GM13976 (cell line): Measurements from ENCODE around the gene LRRC8E.

Source experiments
- DNase-seq: peaks from one replicate; pipeline ENCODE4 v3.0.0; 2012; ENCODE audit warnings: low spot score
- in situ Hi-C: fragments of 300-500 bp; cut with MboI; formaldehyde crosslinking; loops from one replicate; pipeline ENCODE4 v1.12.0; 2022; ENCODE audit warnings: low sequenced_read_pairs, mixed read lengths, inconsistent platforms; ENCODE audit not compliant: unreplicated experiment
- TF ChIP-seq, protein P1 (sequence below): IDR thresholded peaks from 2 replicates; pipeline ENCODE4 v1.5.1; 2012; ENCODE audit warnings: borderline replicate concordance, mild to moderate bottlenecking; ENCODE audit not compliant: insufficient read depth; ENCODE audit errors: extremely low read depth, missing control alignments, control extremely low read depth

The LRRC8E gene

DNA sequence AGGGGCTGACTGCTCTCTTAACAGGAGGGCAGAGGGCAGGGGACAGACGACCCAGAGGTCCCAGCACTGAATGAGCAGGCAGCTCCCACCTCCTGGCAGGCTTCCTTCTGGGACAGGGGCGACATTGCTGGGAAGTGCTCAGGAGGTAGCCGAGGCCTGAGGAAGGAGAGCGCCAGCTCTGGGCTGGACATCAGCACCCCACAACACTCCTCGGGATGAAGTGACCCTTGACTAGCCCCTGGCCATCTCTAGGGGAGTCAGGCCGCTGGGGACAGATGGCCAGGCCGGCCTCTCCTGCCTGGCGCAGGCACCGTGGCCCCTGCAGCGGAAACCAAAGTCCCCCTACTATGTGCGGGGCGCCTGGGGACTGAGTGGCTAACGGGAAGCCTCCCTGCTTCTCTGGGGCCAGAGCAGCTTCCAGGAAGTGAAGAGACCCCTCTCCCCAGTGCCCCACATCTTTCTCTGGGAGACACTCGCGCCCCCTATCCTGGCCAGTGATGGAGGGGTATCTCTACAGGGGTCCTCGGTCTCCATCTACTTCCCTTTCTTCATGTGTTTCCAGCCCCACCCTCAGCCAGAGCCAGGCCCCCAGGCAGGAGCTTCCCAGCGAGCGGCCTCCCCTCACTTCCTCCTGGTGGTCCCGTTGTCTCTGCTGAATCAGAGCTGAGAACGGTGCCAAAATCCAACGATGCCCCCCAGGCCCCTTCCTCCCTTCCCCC, 24.2 kb upstream of the LRRC8E start:
- in situ Hi-C loops: no loop called here
- TF ChIP-seq, protein P1, sequence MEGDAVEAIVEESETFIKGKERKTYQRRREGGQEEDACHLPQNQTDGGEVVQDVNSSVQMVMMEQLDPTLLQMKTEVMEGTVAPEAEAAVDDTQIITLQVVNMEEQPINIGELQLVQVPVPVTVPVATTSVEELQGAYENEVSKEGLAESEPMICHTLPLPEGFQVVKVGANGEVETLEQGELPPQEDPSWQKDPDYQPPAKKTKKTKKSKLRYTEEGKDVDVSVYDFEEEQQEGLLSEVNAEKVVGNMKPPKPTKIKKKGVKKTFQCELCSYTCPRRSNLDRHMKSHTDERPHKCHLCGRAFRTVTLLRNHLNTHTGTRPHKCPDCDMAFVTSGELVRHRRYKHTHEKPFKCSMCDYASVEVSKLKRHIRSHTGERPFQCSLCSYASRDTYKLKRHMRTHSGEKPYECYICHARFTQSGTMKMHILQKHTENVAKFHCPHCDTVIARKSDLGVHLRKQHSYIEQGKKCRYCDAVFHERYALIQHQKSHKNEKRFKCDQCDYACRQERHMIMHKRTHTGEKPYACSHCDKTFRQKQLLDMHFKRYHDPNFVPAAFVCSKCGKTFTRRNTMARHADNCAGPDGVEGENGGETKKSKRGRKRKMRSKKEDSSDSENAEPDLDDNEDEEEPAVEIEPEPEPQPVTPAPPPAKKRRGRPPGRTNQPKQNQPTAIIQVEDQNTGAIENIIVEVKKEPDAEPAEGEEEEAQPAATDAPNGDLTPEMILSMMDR: no peak
- DNase-seq: no peak

DNA sequence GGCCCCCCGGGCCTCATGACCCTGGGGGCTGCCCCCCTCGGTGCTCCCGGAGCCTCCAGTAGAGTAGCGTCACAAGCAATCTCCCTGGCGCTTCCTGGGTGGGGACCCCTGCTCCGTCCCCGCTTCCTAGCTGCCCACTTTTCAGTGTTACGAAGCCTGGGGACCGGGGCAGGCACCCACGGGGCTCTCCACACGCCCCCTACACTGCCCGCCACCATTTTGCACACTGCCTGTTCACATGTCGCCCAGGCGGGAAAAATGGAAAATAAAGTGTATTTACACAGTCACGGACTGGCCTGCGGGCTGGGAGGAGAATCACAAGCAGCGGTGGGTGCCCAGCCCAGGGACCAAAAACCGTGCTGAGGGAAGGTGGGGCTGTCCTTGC, 23.6 kb upstream of the LRRC8E start:
- TF ChIP-seq, protein P1: no peak
- no peak for DNase-seq
- in situ Hi-C loops: no loop called here

DNA sequence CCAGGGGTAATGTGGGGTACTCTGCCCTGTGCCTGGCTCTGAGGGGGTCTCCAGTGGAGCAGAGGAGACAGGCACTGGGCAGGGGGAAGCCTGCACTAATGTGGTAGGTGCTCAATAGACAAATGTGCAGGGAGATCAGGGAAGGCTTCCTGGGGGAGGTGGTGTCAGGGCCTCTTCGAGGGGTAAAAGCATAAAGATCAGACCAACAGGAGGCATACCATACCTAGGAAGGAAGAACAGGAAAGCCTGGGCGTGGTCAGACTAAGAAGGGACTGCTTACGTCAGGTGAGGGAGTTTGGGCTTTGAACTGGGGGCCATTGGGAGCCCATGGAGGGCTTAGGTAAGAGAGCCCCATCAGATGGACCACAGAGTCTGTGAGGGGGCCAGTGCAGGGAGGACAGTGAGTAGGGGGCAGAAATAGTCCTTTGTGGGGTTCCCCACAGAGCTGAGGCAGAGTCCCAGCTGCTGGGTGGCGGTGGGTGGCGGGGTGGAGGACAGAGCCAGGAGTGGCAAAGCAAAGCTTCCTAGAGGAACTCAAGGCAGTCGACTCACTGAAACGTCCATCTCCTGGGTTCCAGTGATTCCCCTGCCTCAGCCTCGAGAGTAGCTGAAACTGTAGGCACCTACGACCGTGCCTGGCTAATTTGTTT, 22.9 kb upstream of the LRRC8E start:
- TF ChIP-seq, protein P1: no peak
- in situ Hi-C loops: no loop called here
- DNase-seq: no peak

DNA sequence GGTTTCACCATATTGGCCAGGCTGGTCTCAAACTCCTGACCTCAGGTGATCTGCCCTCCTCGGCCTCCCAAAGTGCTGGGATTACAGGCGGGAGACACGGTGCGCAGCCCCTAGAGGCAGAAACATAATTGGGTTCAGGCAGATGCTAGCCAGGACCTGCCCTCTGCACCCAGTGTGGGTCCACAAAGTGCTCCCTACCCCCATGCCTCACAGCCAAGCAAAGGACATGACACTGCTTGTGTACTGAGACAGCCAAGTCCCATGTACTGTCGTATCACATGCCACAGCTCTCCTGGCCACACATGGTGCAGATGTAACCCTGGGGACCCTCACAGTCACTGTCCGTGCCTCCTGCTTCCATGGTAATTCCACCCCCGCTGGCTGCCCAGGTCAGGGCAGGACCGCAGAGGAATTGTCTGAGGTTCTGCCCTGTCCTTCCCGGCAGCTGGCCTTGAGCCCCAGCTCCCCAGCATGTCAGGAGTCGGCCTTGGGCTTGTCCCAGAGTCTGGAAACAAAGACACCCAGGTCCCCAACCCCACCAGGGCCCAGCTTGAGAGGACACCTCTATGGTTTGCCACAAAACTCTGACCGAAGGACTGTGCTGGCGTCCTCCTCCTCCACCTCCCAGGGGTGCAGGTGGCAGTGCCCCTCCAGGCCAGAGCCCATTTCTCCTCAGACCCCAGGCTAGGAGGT, 21.8 kb upstream of the LRRC8E start:
- TF ChIP-seq, protein P1: no peak
- no peak for DNase-seq
- in situ Hi-C loops: no loop called here

DNA sequence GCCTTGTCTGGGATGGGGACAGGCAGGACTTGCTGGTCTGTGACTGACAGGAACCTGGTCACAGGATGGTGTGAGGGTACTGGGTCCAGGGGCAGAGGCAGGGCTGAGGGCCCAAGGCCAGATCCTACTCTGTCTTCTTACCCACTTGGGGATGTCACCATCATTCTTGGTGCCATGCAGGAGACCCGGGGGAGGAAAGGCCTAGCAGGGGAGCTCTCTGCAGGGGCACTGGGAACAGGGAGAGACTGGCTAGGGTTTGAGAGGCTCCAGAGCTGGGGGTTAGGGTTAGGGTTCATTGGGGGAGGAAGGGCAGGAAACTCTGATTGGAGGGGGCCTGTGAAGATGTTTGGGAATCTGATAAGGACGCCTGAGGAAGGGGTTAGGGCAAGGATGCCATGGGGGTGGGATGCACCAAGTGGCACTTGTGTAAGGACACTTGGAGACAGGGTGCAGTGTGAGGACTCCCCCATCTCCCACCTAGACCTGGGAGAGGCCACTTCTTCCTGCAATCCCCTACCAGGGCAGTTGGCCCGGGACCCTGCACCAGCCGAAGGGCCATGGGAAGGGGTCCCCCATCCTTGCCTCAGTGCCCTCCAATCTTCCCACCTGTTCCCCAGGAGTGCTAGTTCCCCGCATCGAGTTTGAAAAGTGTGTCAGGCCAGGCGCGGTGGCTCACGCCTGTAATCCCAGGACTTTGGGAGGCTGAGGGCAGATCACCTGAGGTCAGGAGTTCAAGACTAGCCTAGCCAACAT, 21.0 kb upstream of the LRRC8E start:
- TF ChIP-seq, protein P1: no peak
- DNase-seq: no peak
- in situ Hi-C loops: no loop called here

DNA sequence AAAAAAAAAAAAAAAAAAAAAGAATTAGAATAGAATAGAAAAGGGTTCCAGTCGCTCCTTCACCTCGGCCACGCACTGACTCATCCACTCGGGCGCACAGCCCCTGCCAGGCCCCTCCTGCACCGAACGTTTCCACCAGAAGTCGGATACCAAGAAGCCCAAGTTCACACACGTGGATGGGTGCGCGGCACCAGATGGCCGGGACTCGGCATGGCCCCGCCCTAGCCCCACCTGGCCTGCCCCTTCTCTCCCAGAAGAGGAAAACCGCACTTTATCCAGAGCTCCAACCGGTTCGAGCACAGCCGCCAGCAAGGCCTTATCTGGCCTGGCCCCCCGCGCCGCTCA, 20.0 kb upstream of the LRRC8E start:
- TF ChIP-seq, protein P1: no peak
- in situ Hi-C loops: no loop called here
- no peak for DNase-seq
